ENCODE data around the gene GSTM3.

GRCh38 chr1:109719337-109719837, 21.5 kb downstream of the GSTM3 start:
- TF ChIP-seq POLR2A (IDR thresholded peaks at IDR 0.05): no peak
- TF ChIP-seq CTCF (IDR thresholded peaks at IDR 0.05): no peak
